ENCODE results near the gene KCNAB2.

DNA sequence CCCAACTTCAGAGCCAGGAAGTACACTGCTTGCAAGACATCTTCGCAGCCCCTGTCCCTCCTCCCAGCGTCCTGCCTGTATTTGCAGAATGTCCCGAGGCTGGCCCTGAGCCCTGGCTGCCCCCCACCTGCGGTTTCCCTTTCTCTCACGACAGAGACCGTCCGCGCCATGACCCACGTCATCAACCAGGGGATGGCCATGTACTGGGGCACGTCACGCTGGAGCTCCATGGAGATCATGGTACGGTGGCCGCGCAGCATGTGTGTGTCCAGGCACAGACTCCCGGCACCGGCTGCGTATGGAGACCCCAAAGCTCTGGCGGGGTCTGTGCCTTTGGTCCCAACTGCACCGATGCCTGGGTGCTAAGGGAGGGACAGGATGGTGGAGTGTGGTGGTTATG is 48.6 kb downstream of the KCNAB2 start:
- TF ChIP-seq, protein P1, sequence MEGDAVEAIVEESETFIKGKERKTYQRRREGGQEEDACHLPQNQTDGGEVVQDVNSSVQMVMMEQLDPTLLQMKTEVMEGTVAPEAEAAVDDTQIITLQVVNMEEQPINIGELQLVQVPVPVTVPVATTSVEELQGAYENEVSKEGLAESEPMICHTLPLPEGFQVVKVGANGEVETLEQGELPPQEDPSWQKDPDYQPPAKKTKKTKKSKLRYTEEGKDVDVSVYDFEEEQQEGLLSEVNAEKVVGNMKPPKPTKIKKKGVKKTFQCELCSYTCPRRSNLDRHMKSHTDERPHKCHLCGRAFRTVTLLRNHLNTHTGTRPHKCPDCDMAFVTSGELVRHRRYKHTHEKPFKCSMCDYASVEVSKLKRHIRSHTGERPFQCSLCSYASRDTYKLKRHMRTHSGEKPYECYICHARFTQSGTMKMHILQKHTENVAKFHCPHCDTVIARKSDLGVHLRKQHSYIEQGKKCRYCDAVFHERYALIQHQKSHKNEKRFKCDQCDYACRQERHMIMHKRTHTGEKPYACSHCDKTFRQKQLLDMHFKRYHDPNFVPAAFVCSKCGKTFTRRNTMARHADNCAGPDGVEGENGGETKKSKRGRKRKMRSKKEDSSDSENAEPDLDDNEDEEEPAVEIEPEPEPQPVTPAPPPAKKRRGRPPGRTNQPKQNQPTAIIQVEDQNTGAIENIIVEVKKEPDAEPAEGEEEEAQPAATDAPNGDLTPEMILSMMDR (IDR thresholded peaks at IDR 0.05), result no peak
- TF ChIP-seq POLR2A (IDR thresholded peaks at IDR 0.05) (no peak), POLR2AphosphoS5 (IDR thresholded peaks at IDR 0.05) (no peak)

Measured in prostate gland (tissue), 2 donors.